ENCODE results near the gene WTIP. TPM values are rescaled to one million over a fixed set of nuclear protein-coding genes. Genes with fewer than 3 reads are reported as not detected.
"Not testable (repeated sequence)": the region's sequence is repeated elsewhere in the genome, so short reads cannot be mapped to it uniquely, and the experiment has no call there.

Gene WTIP
- total RNA-seq, 4 donors from 2014 or later: 1.6 to 8.1 (median 2.9) TPM

DNA sequence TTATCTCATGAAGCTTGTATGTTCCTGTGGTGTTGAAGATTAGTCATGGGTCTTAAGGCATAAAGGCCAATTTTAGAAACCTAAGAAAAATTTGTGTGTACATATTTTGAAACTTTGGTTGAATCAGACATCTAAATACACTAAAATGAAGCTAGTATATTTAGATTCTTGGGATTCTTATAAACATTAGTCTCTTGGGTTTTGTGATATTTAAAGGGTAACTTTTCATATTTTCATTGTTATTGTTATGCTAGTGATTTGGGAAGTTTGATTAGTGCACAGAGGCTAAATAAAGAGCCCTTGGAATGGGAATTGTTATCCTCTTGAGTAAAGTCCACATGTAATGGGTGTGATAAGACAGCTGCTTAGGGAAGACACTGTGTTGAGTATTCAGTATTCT lies 28.8 kb upstream of the WTIP start:
- in situ Hi-C loops (cut with MboI; ENCODE audit: low sequenced_read_pairs in 4 of 4) (no loop called here), intact Hi-C loops (cut with DNase I; ENCODE audit: low total_unique reads) (no loop called here)
- peak overlapping the region in 2 of 4 donors; percentile 3 to 45 for H3K27ac ChIP-seq
- H3K4me1 ChIP-seq: peaks cover 5 to 10% of the 10 kb centered on the region in 2 donors
- H3K27me3 ChIP-seq: no peaks in the 10 kb centered on the region
- DNase-seq: no peak
- H3K9me3 ChIP-seq: no peaks in the 10 kb centered on the region
- no peak overlapping the region for H3K4me3 ChIP-seq
- TF ChIP-seq, protein P1, sequence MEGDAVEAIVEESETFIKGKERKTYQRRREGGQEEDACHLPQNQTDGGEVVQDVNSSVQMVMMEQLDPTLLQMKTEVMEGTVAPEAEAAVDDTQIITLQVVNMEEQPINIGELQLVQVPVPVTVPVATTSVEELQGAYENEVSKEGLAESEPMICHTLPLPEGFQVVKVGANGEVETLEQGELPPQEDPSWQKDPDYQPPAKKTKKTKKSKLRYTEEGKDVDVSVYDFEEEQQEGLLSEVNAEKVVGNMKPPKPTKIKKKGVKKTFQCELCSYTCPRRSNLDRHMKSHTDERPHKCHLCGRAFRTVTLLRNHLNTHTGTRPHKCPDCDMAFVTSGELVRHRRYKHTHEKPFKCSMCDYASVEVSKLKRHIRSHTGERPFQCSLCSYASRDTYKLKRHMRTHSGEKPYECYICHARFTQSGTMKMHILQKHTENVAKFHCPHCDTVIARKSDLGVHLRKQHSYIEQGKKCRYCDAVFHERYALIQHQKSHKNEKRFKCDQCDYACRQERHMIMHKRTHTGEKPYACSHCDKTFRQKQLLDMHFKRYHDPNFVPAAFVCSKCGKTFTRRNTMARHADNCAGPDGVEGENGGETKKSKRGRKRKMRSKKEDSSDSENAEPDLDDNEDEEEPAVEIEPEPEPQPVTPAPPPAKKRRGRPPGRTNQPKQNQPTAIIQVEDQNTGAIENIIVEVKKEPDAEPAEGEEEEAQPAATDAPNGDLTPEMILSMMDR (IDR thresholded peaks at IDR 0.05 in 4 of 5, conservative IDR thresholded peaks at IDR 0.05 in 1 of 5): no peak
- no peak for TF ChIP-seq POLR2A (IDR thresholded peaks at IDR 0.05)
- ATAC-seq: no peak
- peaks cover 0 to 74% of the 10 kb centered on the region in 2 donors for H3K36me3 ChIP-seq

DNA sequence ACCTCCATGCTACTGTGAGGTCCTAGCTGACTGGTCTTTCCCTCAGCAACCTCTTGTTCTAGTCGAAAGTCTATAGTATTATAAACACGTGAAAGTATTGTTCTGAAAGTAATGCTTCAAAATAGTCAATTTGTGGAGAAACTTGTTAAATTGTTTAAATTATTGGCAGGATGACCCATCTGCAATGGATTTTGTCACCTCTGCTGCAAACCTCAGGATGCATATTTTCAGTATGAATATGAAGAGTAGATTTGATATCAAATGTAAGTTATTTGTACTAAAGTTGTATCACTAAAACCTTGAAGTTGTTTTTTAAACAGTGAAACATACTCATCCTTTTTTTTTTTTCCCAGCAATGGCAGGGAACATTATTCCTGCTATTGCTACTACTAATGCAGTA lies 27.5 kb upstream of the WTIP start:
- peak overlapping the region in 1 of 4 donors; percentile 45 for H3K27ac ChIP-seq
- H3K4me1 ChIP-seq: peaks cover 17% of the 10 kb centered on the region in 2 donors
- TF ChIP-seq POLR2A (IDR thresholded peaks at IDR 0.05): no peak
- TF ChIP-seq, protein P1 (IDR thresholded peaks at IDR 0.05 in 4 of 5, conservative IDR thresholded peaks at IDR 0.05 in 1 of 5): no peak
- intact Hi-C loops (cut with DNase I; ENCODE audit: low total_unique reads) (no loop called here), in situ Hi-C loops (cut with MboI; ENCODE audit: low sequenced_read_pairs in 4 of 4) (no loop called here)
- peaks cover 0 to 66% of the 10 kb centered on the region in 2 donors for H3K36me3 ChIP-seq
- H3K27me3 ChIP-seq: no peaks in the 10 kb centered on the region
- H3K4me3 ChIP-seq: no peak overlapping the region
- DNase-seq (no peak), ATAC-seq (no peak)
- no peaks in the 10 kb centered on the region for H3K9me3 ChIP-seq

DNA sequence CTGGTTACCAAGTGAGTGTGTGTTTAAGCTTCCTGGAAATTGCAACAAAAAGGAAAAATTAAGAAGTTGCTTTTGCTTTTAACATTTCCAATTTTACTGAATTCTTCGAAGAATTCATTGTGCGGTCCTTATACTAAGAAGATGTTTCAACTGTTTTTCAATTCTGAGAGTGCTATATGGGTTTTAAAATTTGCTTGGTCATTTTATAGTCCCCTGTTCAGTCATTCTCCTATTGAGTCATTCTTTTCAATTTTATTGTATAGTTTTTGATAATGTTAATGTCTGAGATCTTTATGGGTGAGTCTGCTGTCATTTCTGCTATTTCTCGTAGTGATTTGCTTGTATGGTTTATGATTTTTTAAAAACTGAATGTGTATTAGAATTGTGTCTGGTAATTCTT lies 26.9 kb upstream of the WTIP start:
- in situ Hi-C loops (cut with MboI; ENCODE audit: low sequenced_read_pairs in 4 of 4) (no loop called here), intact Hi-C loops (cut with DNase I; ENCODE audit: low total_unique reads) (no loop called here)
- Histone ChIP-seq H3K9me3 (no peaks in the 10 kb centered on the region), H3K36me3 (peaks cover 0 to 70% of the 10 kb centered on the region in 2 donors), H3K4me3 (no peak overlapping the region), H3K27me3 (no peaks in the 10 kb centered on the region), H3K27ac (peak overlapping the region in 2 of 4 donors; percentile 14 to 32), H3K4me1 (peaks cover 23% of the 10 kb centered on the region in 2 donors)
- DNase-seq: no peak
- TF ChIP-seq, protein P1 (IDR thresholded peaks at IDR 0.05 in 4 of 5, conservative IDR thresholded peaks at IDR 0.05 in 1 of 5): no peak
- TF ChIP-seq POLR2A (IDR thresholded peaks at IDR 0.05): no peak
- no peak for ATAC-seq

DNA sequence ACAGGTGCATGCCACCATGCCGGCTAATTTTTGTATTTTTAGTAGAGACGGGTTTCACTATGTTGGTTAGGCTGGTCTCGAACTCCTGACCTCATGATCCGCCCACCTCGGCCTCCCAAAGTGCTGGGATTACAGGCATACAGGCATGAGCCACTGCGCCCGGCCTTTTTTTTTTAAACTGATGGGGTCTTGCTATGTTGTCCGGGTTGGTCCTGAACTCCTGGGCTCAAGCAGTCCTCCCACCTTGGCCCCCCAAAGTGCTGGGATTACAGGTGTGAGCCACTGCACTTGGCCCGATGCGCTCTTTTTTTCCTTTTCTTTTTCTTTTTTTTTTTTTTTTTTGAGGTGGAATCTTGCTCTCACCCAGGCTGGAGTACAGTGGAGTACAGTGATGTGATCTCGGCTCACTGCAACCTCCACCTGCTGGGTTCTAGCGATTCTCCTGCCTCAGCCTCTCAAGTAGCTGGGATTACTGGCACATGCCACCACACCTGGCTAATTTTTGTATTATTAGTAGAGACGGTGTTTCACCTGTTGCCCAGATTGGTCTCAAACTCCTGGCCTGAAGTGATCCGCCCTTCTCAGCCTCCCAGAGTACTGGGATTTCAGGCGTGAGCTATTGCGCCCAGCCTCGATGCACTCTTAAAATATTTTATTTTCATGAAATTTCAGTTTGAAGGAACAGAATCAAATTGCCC lies 25.6 kb upstream of the WTIP start:
- peaks cover 35 to 36% of the 10 kb centered on the region in 2 donors for H3K4me1 ChIP-seq
- DNase-seq; intact Hi-C loops (cut with DNase I; ENCODE audit: low total_unique reads); H3K27me3 ChIP-seq; H3K4me3 ChIP-seq; in situ Hi-C loops (cut with MboI; ENCODE audit: low sequenced_read_pairs in 4 of 4); H3K9me3 ChIP-seq; ATAC-seq: not testable (repeated sequence)
- peaks cover 0 to 71% of the 10 kb centered on the region in 2 donors for H3K36me3 ChIP-seq
- peak overlapping the region; percentile 80 to 92 (median 87) for H3K27ac ChIP-seq

DNA sequence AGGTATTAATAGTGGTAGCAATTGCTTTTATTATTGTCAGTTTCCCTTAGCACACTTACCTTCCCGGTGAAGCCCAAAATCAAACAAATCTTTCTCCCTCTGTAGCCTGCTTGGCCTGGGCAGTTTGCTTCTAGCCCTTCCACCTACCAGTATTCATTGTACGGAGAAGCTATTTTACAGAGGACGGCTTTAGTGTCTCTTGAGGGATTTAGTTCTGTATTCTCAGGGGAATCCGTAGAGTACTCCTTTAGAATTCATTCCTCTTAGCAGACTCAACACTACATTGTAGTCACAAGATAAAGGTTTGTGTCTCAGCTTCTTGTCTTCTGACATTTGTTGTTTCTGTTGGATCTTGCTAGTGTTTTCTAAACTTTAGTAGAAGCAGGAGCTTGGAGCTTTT lies 24.1 kb upstream of the WTIP start:
- DNase-seq (no peak), ATAC-seq (no peak)
- intact Hi-C loops (cut with DNase I; ENCODE audit: low total_unique reads): no loop called here
- Histone ChIP-seq H3K27ac (peak overlapping the region; percentile 80 to 92 (median 87)), H3K4me1 (peaks cover 49% of the 10 kb centered on the region in 2 donors), H3K27me3 (no peaks in the 10 kb centered on the region), H3K36me3 (peaks cover 0 to 63% of the 10 kb centered on the region in 2 donors), H3K9me3 (no peaks in the 10 kb centered on the region), H3K4me3 (no peak overlapping the region)
- TF ChIP-seq, protein P1 (IDR thresholded peaks at IDR 0.05 in 4 of 5, conservative IDR thresholded peaks at IDR 0.05 in 1 of 5): no peak
- no peak for TF ChIP-seq POLR2A (IDR thresholded peaks at IDR 0.05)
- in situ Hi-C loops (cut with MboI; ENCODE audit: low sequenced_read_pairs in 4 of 4): no loop called here

All from gastrocnemius medialis (tissue), 4 donors.